GM23338 (cell line): ENCODE data around the gene EIF5A. TPM values are rescaled to one million over a fixed set of nuclear protein-coding genes. Genes with fewer than 3 reads are reported as not detected.

Experiments
- ATAC-seq: fragments of 200-7000 bp; cut with Tn5 transposase; 3 replicates; pipeline ENCODE4 v1.9.1; 2020
- DNase-seq: peaks from one replicate; pipeline ENCODE4 v3.0.0-alpha.2; 2015; ENCODE audit warnings: low spot score
- H2AFZ ChIP-seq: fragments of 200-600 bp; sonication (generic); 2 replicates; pipeline ENCODE4 v1.8.0; 2016; ENCODE audit warnings: antibody characterized with exemption, mild to moderate bottlenecking, moderate library complexity
- H3F3A ChIP-seq: fragments of 200-600 bp; sonication (generic); replicated peaks from 2 replicates; pipeline ENCODE4 v1.8.0; 2017; ENCODE audit warnings: antibody characterized with exemption, mixed run types, low read depth
- H3K27ac ChIP-seq: fragments of 200-600 bp; sonication (generic); 2 replicates; pipeline ENCODE4 v1.6.1; 2016; ENCODE audit warnings: low read depth
- H3K27me3 ChIP-seq: fragments of 200-600 bp; sonication (generic); 2 replicates; pipeline ENCODE4 v1.8.0; 2016; ENCODE audit warnings: mild to moderate bottlenecking, mixed run types, moderate library complexity; ENCODE audit not compliant: insufficient read depth
- H3K36me3 ChIP-seq: fragments of 200-600 bp; sonication (generic); 2 replicates; pipeline ENCODE4 v1.8.0; 2016; ENCODE audit warnings: mild to moderate bottlenecking; ENCODE audit not compliant: insufficient read depth
- H3K4me1 ChIP-seq: fragments of 200-600 bp; sonication (generic); 2 replicates; pipeline ENCODE4 v1.8.0; 2016; ENCODE audit warnings: mild to moderate bottlenecking, moderate library complexity; ENCODE audit not compliant: insufficient read depth
- H3K4me2 ChIP-seq: fragments of 200-600 bp; sonication (generic); 2 replicates; pipeline ENCODE4 v1.7.1; 2017; ENCODE audit warnings: mixed run types
- H3K4me3 ChIP-seq: fragments of 200-600 bp; sonication (generic); 2 replicates; pipeline ENCODE4 v1.6.1; 2016; ENCODE audit warnings: mixed run types
- H3K79me2 ChIP-seq: fragments of 200-600 bp; sonication (generic); replicated peaks from 2 replicates; pipeline ENCODE4 v1.8.0; 2017; ENCODE audit warnings: mild to moderate bottlenecking; ENCODE audit not compliant: insufficient read depth
- H3K9me2 ChIP-seq: fragments of 200-600 bp; sonication (generic); 2 replicates; pipeline ENCODE4 v1.8.0; 2017; ENCODE audit not compliant: insufficient read depth
- H4K20me1 ChIP-seq: fragments of 200-600 bp; sonication (generic); replicated peaks from 2 replicates; pipeline ENCODE4 v1.8.0; 2017; ENCODE audit warnings: mild to moderate bottlenecking; ENCODE audit not compliant: insufficient read depth
- H3K27ac Mint-ChIP-seq: 2 replicates; pipeline ENCODE4 v1.8.0; 2020; ENCODE audit warnings: inconsistent platforms, mild to moderate bottlenecking, moderate library complexity, mixed read lengths
- H3K27me3 Mint-ChIP-seq: 3 replicates; pipeline ENCODE4 v1.8.0; 2022; ENCODE audit warnings: low read depth, mild to moderate bottlenecking, moderate library complexity, mixed read lengths, inconsistent platforms; ENCODE audit not compliant: insufficient read depth, poor library complexity
- H3K36me3 Mint-ChIP-seq: 3 replicates; pipeline ENCODE4 v1.8.0; 2021; ENCODE audit warnings: low read depth, mild to moderate bottlenecking, inconsistent platforms, moderate library complexity, mixed read lengths
- H3K4me1 Mint-ChIP-seq: 3 replicates; pipeline ENCODE4 v1.8.0; 2020; ENCODE audit warnings: mild to moderate bottlenecking, inconsistent platforms, mixed read lengths
- H3K4me3 Mint-ChIP-seq: 3 replicates; pipeline ENCODE4 v1.8.0; 2021; ENCODE audit warnings: moderate library complexity, mild to moderate bottlenecking, inconsistent platforms, mixed read lengths
- H3K9me3 Mint-ChIP-seq: 3 replicates; pipeline ENCODE4 v1.8.0; 2020; ENCODE audit warnings: moderate library complexity, mild to moderate bottlenecking, inconsistent platforms, mixed read lengths
- CREB1 ChIP-seq: fragments of 250-450 bp; sonication (Bioruptor Pico); IDR thresholded peaks from 2 replicates; pipeline ENCODE4 v1.5.0; 2020; ENCODE audit warnings: low read depth, mild to moderate bottlenecking, moderate library complexity
- EZH2 ChIP-seq: fragments of 200-600 bp; sonication (generic); IDR thresholded peaks from one replicate; pipeline ENCODE4 v1.8.0; 2017; ENCODE audit warnings: antibody characterized with exemption, mild to moderate bottlenecking, low read depth; ENCODE audit not compliant: unreplicated experiment
- EZH2phosphoT487 ChIP-seq: fragments of 200-600 bp; sonication (generic); IDR thresholded peaks from one replicate; pipeline ENCODE4 v1.8.1; 2018; ENCODE audit warnings: antibody characterized with exemption; ENCODE audit not compliant: unreplicated experiment
- JUNB ChIP-seq: IDR thresholded peaks from one replicate; pipeline ENCODE4 v1.6.1; 2016; ENCODE audit warnings: antibody characterized with exemption; ENCODE audit not compliant: unreplicated experiment
- NANOG ChIP-seq: IDR thresholded peaks from 2 replicates; pipeline ENCODE4 v1.6.1; 2016; ENCODE audit warnings: antibody characterized with exemption, borderline replicate concordance
- POLR2AphosphoS5 ChIP-seq: IDR thresholded peaks from 2 replicates; pipeline ENCODE4 v1.6.1; 2016; ENCODE audit warnings: antibody characterized with exemption, low read depth
- STAT1 ChIP-seq: IDR thresholded peaks from one replicate; pipeline ENCODE4 v1.6.1; 2016; ENCODE audit warnings: antibody characterized with exemption; ENCODE audit not compliant: unreplicated experiment
- ZNF114 ChIP-seq: fragments of 250-450 bp; sonication (Bioruptor Pico); IDR thresholded peaks from 2 replicates; pipeline ENCODE4 v1.5.0; 2020; ENCODE audit warnings: mild to moderate bottlenecking, moderate library complexity
- ZNF331 ChIP-seq: fragments of 250-450 bp; sonication (Bioruptor Pico); IDR thresholded peaks from 2 replicates; pipeline ENCODE4 v1.5.0; 2020; ENCODE audit warnings: low read depth, mild to moderate bottlenecking, moderate library complexity
- polyA plus RNA-seq: library from polyadenylated mRNA; unstranded; fragments of >200 nt; fragmentation: Nextera tagmentation; extraction: Ambion mirVana; gene quantifications from 2 replicates; pipeline ENCODE4 v1.2.1, GENCODE V29; 2016
- total RNA-seq: library from RNA; depleted of rRNA; stranded (reverse); fragments of >200 nt; shearing (Covaris generic); gene quantifications from 2 replicates; pipeline ENCODE4 v1.2.3, GENCODE V29; 2014
- TF ChIP-seq, protein P1 (sequence below): IDR thresholded peaks from 2 replicates; pipeline ENCODE4 v1.6.1; 2016; ENCODE audit warnings: antibody characterized with exemption
- TF ChIP-seq, protein P2 (sequence below), 2 experiments: fragments of 200-600 bp in 1 of 2; sonication (generic) in 1 of 2; conservative IDR thresholded peaks; 2 replicates each; pipeline versions ENCODE4 v1.5.1 to v1.6.1; 2016 to 2017; ENCODE audit warnings: antibody characterized with exemption in 2 of 2, low read depth in 2 of 2, mild to moderate bottlenecking in 2 of 2, moderate library complexity in 1 of 2
- TF ChIP-seq, protein P3 (sequence below): fragments of 250-450 bp; sonication (Bioruptor Pico); IDR thresholded peaks from 2 replicates; pipeline ENCODE4 v1.5.0; 2020; ENCODE audit warnings: mild to moderate bottlenecking, moderate library complexity
- TF ChIP-seq, protein P4 (sequence below): IDR thresholded peaks from one replicate; pipeline ENCODE4 v1.6.1; 2018; ENCODE audit warnings: antibody characterized with exemption; ENCODE audit not compliant: unreplicated experiment

EIF5A gene
- total and polyA plus RNA-seq, 2 experiments from 2014 or later = 833 to 1,562 TPM

DNA sequence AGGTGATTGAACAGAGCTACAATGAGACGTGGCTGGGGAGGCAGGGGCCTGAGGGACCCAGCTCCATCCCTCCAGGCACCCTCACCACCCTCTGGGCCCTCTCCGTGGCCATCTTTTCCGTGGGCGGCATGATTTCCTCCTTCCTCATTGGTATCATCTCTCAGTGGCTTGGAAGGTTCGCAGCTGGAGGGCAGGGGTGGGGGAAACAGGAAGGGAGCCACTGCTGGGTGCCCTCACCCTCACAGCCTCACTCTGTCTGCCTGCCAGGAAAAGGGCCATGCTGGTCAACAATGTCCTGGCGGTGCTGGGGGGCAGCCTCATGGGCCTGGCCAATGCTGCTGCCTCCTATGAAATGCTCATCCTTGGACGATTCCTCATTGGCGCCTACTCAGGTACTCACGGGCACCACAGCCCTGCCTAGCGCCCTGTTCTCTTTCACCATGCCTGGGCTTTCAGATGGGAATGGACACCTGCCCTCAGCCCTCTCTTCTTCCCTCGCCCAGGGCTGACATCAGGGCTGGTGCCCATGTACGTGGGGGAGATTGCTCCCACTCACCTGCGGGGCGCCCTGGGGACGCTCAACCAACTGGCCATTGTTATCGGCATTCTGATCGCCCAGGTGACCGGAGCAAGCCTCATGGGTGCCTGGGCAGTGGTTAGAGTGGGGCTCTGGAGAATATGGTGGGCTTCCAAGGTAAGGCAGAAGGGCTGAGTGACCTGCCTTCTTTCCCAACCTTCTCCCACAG, 23.8 kb upstream of the EIF5A start:
- DNase-seq = no peak
- H3K4me1 Mint-ChIP-seq = peaks cover 29% of the 10 kb centered on the region
- Histone ChIP-seq H3K36me3 (peaks cover 5% of the 10 kb centered on the region; the same call in 1 of the 2 replicates), H2AFZ (no peak overlapping the region), H3K79me2 (no peaks in the 10 kb centered on the region), H4K20me1 (peaks cover 3% of the 10 kb centered on the region; the same call in 1 of the 2 replicates), H3K27ac (no peak overlapping the region), H3K9me2 (no peaks in the 10 kb centered on the region), H3F3A (peaks cover 15% of the 10 kb centered on the region; the same call in 1 of the 2 replicates), H3K4me2 (no peak overlapping the region), H3K4me3 (no peak overlapping the region), H3K27me3 (peaks cover 10% of the 10 kb centered on the region), H3K4me1 (peaks cover 13% of the 10 kb centered on the region; the same call in 1 of the 2 replicates)
- no peak overlapping the region for H3K27ac Mint-ChIP-seq
- H3K9me3 Mint-ChIP-seq = no peaks in the 10 kb centered on the region; the same call in 2 of the 3 replicates
- TF ChIP-seq EZH2phosphoT487 (no peak), ZNF114 (CRISPR knock-in tag) (no peak), ZNF331 (no peak), NANOG (no peak), STAT1 (no peak), CREB1 (CRISPR knock-in tag) (no peak), EZH2 (no peak), JUNB (no peak), POLR2AphosphoS5 (no peak)
- TF ChIP-seq, protein P1, sequence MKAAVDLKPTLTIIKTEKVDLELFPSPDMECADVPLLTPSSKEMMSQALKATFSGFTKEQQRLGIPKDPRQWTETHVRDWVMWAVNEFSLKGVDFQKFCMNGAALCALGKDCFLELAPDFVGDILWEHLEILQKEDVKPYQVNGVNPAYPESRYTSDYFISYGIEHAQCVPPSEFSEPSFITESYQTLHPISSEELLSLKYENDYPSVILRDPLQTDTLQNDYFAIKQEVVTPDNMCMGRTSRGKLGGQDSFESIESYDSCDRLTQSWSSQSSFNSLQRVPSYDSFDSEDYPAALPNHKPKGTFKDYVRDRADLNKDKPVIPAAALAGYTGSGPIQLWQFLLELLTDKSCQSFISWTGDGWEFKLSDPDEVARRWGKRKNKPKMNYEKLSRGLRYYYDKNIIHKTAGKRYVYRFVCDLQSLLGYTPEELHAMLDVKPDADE = no peak
- TF ChIP-seq, protein P2, sequence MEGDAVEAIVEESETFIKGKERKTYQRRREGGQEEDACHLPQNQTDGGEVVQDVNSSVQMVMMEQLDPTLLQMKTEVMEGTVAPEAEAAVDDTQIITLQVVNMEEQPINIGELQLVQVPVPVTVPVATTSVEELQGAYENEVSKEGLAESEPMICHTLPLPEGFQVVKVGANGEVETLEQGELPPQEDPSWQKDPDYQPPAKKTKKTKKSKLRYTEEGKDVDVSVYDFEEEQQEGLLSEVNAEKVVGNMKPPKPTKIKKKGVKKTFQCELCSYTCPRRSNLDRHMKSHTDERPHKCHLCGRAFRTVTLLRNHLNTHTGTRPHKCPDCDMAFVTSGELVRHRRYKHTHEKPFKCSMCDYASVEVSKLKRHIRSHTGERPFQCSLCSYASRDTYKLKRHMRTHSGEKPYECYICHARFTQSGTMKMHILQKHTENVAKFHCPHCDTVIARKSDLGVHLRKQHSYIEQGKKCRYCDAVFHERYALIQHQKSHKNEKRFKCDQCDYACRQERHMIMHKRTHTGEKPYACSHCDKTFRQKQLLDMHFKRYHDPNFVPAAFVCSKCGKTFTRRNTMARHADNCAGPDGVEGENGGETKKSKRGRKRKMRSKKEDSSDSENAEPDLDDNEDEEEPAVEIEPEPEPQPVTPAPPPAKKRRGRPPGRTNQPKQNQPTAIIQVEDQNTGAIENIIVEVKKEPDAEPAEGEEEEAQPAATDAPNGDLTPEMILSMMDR (conservative IDR thresholded peaks at IDR 0.05; ENCODE audit: low read depth in 2 of 2) = no peak
- TF ChIP-seq, protein P3, sequence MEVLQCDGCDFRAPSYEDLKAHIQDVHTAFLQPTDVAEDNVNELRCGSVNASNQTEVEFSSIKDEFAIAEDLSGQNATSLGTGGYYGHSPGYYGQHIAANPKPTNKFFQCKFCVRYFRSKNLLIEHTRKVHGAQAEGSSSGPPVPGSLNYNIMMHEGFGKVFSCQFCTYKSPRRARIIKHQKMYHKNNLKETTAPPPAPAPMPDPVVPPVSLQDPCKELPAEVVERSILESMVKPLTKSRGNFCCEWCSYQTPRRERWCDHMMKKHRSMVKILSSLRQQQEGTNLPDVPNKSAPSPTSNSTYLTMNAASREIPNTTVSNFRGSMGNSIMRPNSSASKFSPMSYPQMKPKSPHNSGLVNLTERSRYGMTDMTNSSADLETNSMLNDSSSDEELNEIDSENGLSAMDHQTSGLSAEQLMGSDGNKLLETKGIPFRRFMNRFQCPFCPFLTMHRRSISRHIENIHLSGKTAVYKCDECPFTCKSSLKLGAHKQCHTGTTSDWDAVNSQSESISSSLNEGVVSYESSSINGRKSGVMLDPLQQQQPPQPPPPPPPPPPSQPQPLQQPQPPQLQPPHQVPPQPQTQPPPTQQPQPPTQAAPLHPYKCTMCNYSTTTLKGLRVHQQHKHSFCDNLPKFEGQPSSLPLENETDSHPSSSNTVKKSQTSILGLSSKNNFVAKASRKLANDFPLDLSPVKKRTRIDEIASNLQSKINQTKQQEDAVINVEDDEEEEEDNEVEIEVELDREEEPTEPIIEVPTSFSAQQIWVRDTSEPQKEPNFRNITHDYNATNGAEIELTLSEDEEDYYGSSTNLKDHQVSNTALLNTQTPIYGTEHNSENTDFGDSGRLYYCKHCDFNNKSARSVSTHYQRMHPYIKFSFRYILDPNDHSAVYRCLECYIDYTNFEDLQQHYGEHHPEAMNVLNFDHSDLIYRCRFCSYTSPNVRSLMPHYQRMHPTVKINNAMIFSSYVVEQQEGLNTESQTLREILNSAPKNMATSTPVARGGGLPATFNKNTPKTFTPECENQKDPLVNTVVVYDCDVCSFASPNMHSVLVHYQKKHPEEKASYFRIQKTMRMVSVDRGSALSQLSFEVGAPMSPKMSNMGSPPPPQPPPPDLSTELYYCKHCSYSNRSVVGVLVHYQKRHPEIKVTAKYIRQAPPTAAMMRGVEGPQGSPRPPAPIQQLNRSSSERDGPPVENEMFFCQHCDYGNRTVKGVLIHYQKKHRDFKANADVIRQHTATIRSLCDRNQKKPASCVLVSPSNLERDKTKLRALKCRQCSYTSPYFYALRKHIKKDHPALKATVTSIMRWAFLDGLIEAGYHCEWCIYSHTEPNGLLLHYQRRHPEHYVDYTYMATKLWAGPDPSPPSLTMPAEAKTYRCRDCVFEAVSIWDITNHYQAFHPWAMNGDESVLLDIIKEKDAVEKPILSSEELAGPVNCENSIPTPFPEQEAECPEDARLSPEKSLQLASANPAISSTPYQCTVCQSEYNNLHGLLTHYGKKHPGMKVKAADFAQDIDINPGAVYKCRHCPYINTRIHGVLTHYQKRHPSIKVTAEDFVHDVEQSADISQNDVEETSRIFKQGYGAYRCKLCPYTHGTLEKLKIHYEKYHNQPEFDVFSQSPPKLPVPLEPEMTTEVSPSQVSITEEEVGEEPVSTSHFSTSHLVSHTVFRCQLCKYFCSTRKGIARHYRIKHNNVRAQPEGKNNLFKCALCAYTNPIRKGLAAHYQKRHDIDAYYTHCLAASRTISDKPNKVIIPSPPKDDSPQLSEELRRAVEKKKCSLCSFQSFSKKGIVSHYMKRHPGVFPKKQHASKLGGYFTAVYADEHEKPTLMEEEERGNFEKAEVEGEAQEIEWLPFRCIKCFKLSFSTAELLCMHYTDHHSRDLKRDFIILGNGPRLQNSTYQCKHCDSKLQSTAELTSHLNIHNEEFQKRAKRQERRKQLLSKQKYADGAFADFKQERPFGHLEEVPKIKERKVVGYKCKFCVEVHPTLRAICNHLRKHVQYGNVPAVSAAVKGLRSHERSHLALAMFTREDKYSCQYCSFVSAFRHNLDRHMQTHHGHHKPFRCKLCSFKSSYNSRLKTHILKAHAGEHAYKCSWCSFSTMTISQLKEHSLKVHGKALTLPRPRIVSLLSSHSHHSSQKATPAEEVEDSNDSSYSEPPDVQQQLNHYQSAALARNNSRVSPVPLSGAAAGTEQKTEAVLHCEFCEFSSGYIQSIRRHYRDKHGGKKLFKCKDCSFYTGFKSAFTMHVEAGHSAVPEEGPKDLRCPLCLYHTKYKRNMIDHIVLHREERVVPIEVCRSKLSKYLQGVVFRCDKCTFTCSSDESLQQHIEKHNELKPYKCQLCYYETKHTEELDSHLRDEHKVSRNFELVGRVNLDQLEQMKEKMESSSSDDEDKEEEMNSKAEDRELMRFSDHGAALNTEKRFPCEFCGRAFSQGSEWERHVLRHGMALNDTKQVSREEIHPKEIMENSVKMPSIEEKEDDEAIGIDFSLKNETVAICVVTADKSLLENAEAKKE (CRISPR knock-in tag) = no peak
- TF ChIP-seq, protein P4, sequence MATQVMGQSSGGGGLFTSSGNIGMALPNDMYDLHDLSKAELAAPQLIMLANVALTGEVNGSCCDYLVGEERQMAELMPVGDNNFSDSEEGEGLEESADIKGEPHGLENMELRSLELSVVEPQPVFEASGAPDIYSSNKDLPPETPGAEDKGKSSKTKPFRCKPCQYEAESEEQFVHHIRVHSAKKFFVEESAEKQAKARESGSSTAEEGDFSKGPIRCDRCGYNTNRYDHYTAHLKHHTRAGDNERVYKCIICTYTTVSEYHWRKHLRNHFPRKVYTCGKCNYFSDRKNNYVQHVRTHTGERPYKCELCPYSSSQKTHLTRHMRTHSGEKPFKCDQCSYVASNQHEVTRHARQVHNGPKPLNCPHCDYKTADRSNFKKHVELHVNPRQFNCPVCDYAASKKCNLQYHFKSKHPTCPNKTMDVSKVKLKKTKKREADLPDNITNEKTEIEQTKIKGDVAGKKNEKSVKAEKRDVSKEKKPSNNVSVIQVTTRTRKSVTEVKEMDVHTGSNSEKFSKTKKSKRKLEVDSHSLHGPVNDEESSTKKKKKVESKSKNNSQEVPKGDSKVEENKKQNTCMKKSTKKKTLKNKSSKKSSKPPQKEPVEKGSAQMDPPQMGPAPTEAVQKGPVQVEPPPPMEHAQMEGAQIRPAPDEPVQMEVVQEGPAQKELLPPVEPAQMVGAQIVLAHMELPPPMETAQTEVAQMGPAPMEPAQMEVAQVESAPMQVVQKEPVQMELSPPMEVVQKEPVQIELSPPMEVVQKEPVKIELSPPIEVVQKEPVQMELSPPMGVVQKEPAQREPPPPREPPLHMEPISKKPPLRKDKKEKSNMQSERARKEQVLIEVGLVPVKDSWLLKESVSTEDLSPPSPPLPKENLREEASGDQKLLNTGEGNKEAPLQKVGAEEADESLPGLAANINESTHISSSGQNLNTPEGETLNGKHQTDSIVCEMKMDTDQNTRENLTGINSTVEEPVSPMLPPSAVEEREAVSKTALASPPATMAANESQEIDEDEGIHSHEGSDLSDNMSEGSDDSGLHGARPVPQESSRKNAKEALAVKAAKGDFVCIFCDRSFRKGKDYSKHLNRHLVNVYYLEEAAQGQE = no peak
- H3K4me3 Mint-ChIP-seq = peak overlapping the region; percentile 59; the same call in 2 of the 3 replicates
- no peak for ATAC-seq
- peaks cover 18% of the 10 kb centered on the region for H3K27me3 Mint-ChIP-seq
- peaks cover 15% of the 10 kb centered on the region for H3K36me3 Mint-ChIP-seq
